GM12878 (cell line): Measurements from ENCODE around the gene SLAIN2.

Experiments used
- CTCF ChIP-seq, 3 experiments: IDR thresholded peaks in 2 of 3; conservative IDR thresholded peaks in 1 of 3; 2 replicates each; pipeline ENCODE4 v1.5.1; 2011; ENCODE audit warnings: low read depth in 3 of 3, low read length in 3 of 3, mild to moderate bottlenecking in 3 of 3, control low read depth in 2 of 3, moderate library complexity in 2 of 3, inconsistent platforms in 1 of 3, mixed read lengths in 1 of 3; ENCODE audit not compliant: control insufficient read depth in 2 of 3, insufficient read depth in 1 of 3; ENCODE audit errors: extremely low read depth in 1 of 3
- FOXK2 ChIP-seq: fragments of 450-650 bp; IDR thresholded peaks from 2 replicates; pipeline ENCODE4 v1.6.1; 2017; ENCODE audit warnings: mild to moderate bottlenecking, moderate library complexity
- KDM1A ChIP-seq: fragments of 200-600 bp; sonication (generic); IDR thresholded peaks from 2 replicates; pipeline ENCODE4 v1.6.1; 2016; ENCODE audit warnings: borderline replicate concordance
- MAX ChIP-seq: IDR thresholded peaks from 2 replicates; pipeline ENCODE4 v1.6.1; 2012; ENCODE audit warnings: low read depth, low read length, improper control_type of control experiment
- NR2C2 ChIP-seq: IDR thresholded peaks from 2 replicates; pipeline ENCODE4 v1.6.1; 2011; ENCODE audit warnings: borderline replicate concordance, low read depth; ENCODE audit not compliant: control insufficient read depth, insufficient read length
- POLR2A ChIP-seq: IDR thresholded peaks from 2 replicates; pipeline ENCODE4 v1.6.1; 2011; ENCODE audit warnings: low read depth, mild to moderate bottlenecking, low read length
- POLR2AphosphoS5 ChIP-seq: IDR thresholded peaks from 2 replicates; pipeline ENCODE4 v1.6.1; 2011; ENCODE audit warnings: mild to moderate bottlenecking, low read length, inconsistent platforms
- SIN3A ChIP-seq: IDR thresholded peaks from 2 replicates; pipeline ENCODE4 v1.6.1; 2012; ENCODE audit warnings: low read depth, low read length, improper control_type of control experiment
- STAT3 ChIP-seq: IDR thresholded peaks from 2 replicates; pipeline ENCODE4 v1.6.1; 2011; ENCODE audit warnings: low read depth, low read length, improper control_type of control experiment
- TAF1 ChIP-seq: IDR thresholded peaks from 2 replicates; pipeline ENCODE4 v1.6.1; 2011; ENCODE audit warnings: mild to moderate bottlenecking, low read depth, low read length, borderline replicate concordance

- no peak for TF ChIP-seq CTCF (IDR thresholded peaks at IDR 0.05 in 2 of 3, conservative IDR thresholded peaks at IDR 0.05 in 1 of 3; ENCODE audit: control insufficient read depth in 2 of 3, extremely low read depth in 1 of 3, insufficient read depth in 1 of 3, low read depth in 3 of 3, low read length in 3 of 3)
- TF ChIP-seq POLR2AphosphoS5 = no peak
- TF ChIP-seq KDM1A = no peak
- no peak for TF ChIP-seq POLR2A
- no peak for TF ChIP-seq SIN3A
- TF ChIP-seq TAF1 = no peak
- no peak for TF ChIP-seq NR2C2
- TF ChIP-seq MAX = no peak
- TF ChIP-seq FOXK2 = no peak
- no peak for TF ChIP-seq STAT3
These were observed 909 bp upstream of the SLAIN2 start for GRCh38 chr4:48340276-48340964.
